HG02884 (cell line): ENCODE measurements around the gene CCT7.

Experiments used
- ATAC-seq: cut with Tn5 transposase; IDR thresholded peaks from one replicate; pipeline ENCODE4 v1.9.1; 2021; ENCODE audit warnings: mild to moderate bottlenecking, moderate library complexity; ENCODE audit not compliant: unreplicated experiment

Gene CCT7

DNA sequence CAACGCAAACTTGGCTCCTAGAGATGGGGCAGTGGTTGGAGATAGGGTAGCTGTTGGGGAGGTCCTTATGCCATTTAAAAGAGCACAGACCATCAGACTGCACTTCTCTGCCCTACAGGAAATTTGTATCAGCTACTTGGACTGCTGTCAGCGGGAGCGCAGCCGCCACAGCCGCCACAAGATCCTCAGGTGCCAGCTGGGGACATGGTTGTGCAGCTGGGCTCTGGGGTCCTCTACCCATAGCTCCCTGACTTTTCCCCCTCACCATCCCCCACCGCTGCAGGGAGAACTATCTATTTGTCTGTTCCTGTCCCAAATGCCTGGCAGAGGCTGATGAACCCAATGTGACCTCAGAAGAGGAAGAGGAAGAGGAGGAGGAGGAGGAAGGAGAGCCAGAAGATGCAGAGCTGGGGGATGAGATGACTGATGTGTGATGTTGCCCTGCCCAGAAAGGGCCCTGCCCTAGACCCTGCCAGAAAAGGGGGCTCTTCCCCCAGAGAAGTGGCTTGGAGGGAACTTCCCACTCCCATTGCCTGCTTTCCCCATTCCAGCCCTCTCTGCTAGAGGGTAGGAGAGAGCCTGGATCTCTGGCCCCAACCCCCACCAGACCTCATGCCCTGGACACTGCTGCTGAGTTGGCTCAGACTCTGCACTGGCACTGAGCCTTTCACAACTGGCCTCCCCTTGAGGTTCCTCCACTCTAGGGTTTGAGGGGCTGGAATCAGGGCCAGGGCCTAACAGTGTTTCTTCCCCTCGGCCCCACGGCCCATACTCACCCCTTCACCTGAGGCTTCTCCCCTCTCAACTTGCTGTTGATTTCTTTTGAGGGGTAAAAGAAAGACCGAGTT lies 8.4 kb upstream of the CCT7 start:
- ATAC-seq = no peak

DNA sequence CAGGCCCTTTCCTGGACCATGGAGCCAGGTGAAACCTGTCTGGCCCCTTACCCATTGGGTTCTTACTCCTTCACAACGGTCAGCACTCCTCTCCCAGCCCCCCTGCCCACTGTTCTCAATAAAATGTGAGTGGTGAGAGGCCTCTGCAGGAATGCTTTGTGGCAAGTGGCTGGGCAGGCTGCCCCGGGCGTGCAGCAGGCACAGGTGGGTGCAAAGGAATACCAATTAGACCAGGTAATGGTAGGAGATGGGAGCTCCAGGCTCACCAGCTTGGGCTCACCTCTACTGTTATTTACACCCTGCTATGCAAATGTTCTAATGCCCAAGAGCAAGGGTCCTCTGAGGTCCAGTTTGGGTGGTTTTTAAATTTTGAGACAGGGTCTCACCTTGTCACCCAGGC lies 7.0 kb upstream of the CCT7 start:
- ATAC-seq = no peak

GRCh38 chr2:73228631-73229030 lies 5.5 kb upstream of the CCT7 start:
- no peak for ATAC-seq

DNA sequence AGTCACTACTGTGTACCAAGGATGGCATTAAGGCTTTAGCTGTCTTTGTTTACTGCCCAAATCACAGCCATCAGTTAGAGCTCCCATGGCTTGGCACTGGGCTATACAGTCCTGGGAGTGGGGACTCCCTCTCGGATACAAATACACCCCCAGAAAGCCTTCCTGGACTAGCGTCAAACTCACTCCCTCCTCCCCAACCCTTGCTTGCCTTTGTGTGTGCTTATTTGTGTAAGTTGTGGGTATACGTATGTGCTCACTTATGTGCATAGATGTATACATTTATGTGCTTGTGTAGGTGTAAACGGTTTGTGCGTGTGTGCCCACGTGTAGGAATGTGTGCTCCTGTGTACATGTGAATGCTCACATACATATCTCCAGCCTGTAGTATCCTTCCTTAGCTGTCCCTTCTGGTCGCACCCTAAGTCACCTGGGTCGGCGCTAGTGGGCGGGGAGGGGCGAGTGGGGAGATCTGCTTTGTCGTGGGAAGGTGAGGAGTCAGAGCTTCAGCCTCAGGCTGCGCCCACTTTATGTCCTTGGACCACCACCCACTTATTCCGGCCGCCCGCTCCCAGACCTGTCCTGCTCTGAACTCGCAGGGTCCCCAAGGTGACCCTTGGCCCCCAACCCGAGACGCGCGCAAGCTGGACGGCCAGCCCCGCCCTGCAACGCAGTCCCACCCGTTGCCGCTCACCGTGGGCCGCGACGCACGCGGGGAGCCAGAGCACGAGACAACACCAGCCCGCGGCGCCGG lies 1.5 kb upstream of the CCT7 start:
- no peak for ATAC-seq

GRCh38 chr2:73233154-73233931 lies 765 bp upstream of the CCT7 start, which contains the start of gene PRADC1:
PRADC1 (minus strand) TSS chr2:73233239; CDS start chr2:73233160, 79 bp downstream.
- ATAC-seq = peak; percentile 87

- no peak for ATAC-seq
Measured at GRCh38 chr2:73235315-73236028, 1.4 kb downstream of the CCT7 start.

- ATAC-seq = no peak
Measured at GRCh38 chr2:73237168-73237567, 3.1 kb downstream of the CCT7 start.

DNA sequence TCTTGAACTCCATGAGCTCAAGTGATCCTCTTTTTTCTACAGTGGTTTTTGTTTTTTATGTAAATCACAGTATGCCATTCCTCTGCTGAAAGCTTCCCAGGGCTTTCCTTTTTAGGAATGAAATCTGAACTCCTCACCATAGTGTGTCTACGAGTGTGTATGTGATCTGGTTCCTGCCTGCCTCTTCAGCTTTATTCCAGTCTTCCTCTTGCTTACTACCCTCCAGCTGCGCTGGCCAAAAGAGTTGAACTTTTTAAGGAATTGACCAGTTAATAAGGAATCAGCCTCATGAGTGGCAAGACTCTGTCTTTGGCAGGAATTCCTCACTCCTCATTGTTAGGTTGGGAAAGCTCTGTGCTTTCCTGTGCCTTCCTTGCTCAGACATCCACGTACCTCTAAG lies 4.0 kb downstream of the CCT7 start:
- no peak for ATAC-seq

DNA sequence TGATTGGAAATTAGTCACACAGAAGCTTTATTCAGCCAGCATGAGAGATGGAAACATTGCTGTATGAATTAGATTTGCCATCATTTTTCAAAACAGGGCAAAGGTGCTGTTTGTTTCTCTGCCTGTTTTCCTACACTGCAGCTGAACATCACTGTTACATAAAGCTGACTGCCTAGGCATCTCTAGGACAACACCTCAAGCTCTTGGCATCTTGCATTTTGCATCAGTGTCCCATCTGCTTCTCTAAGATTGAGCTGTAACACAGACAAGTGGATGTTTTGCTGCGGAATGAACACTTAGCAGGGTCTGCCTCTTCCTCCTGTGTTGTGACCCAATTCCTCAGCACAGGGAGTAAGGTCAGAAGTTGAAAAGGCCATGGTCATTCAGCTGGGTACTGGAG lies 4.9 kb downstream of the CCT7 start:
- no peak for ATAC-seq

DNA sequence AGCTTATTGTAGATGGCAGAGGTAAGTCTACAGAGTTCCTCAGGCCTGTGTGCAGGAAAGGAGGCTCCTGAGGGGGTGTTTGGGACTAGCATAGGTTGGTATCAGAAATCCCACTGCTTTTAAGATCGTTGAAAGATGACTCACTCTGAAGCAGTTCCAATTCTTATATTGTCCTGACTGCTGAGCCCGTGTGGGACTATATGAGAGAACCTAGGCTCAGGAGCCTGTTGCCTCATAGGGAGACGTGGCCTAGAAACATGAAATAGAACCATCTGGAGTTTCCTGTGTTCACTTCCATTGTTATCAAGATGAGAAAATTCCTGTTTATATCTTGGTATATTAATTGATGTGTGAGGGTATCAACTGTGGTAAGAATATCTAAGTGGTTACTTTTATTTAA lies 5.7 kb downstream of the CCT7 start:
- no peak for ATAC-seq

- ATAC-seq = no peak
Measured at GRCh38 chr2:73243884-73244570, 9.9 kb downstream of the CCT7 start.

- ATAC-seq = no peak
Measured at GRCh38 chr2:73244580-73244979, 10.5 kb downstream of the CCT7 start.

- ATAC-seq = no peak
Measured at GRCh38 chr2:73246850-73247249, 12.7 kb downstream of the CCT7 start.

GRCh38 chr2:73249636-73250035 lies 15.5 kb downstream of the CCT7 start:
- no peak for ATAC-seq

DNA sequence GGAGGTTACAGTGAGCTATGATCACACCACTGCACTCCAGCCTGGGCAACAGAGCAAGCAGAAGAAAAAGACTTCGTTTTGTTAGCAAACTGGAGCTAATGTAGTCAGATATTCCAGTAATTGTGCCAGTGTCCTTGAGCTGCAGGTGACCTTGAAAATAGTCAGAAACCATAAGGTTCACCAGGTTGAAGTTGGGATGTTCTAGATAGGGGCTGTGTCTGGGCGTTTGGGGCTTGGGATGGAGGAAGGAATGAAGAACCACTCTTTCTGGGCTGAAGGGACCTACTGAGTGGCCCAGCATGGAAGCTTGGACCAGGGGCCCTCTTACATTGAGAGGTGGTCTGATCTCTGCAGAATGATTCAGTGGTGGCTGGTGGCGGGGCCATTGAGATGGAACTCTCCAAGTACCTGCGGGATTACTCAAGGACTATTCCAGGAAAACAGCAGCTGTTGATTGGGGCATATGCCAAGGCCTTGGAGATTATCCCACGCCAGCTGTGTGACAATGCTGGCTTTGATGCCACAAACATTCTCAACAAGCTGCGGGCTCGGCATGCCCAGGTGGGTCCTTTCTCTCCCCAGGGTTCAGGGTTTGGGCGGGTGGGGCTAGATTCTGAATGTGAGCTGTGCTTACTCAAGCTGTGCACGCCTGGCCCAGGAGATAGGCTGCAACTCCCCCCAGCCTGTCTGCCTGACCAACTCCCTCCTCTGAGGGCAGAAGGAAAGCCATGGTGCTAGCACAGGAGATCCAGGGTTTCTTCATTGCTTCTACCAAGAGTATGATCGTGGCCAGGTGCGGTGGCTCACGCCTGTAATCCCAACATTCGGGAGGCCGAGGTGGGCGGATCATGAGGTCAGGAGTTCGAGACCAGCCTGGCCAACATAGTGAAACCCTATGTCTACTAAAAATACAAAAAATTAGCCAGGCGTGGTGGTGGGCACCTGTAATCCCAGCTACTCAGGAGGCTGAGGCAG lies 17.1 kb downstream of the CCT7 start:
- no peak for ATAC-seq

GRCh38 chr2:73252238-73253027 lies 18.3 kb downstream of the CCT7 start:
- ATAC-seq = no peak

GRCh38 chr2:73253400-73253799 lies 19.3 kb downstream of the CCT7 start:
- no peak for ATAC-seq

DNA sequence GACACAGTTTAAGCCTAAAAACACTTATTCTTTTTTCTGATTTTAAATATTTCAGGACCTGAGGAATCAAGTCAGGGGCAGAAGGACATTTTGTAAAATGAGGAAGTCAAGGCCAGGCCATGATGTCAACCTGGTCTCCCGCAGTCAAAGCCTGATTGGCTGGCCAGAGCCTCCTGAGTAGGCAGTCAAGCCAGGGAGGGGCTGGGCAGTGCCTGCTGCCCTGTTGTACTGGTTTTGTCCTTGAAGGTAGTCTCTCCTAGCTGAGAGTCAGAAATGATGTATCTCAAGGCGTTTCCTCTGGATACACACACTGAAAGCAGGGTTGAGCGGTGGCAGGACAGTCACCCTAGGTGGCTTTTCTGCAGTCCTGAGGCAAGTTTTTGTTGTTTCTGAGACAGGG lies 19.8 kb downstream of the CCT7 start:
- no peak for ATAC-seq
